HepG2 (cell line): ENCODE data around the gene CRIP1. TPM values are rescaled to one million over a fixed set of nuclear protein-coding genes. Genes with fewer than 3 reads are reported as not detected.

ENCODE experiments used
- FOXC1 ChIP-seq: sonication (generic); formaldehyde crosslinking; IDR thresholded peaks from 2 replicates; pipeline ENCODE4 v1.8.0; 2022; ENCODE audit warnings: mild to moderate bottlenecking, missing genetic modification reagents, borderline replicate concordance
- HOXA3 ChIP-seq: sonication (generic); formaldehyde crosslinking; IDR thresholded peaks from 2 replicates; pipeline ENCODE4 v1.5.0; 2020; ENCODE audit warnings: missing genetic modification reagents
- NCOA5 ChIP-seq: sonication (generic); formaldehyde crosslinking; IDR thresholded peaks from 2 replicates; pipeline ENCODE4 v1.4.0; 2020; ENCODE audit warnings: missing genetic modification reagents
- ZBTB3 ChIP-seq: sonication (generic); formaldehyde crosslinking; IDR thresholded peaks from 2 replicates; pipeline ENCODE4 v1.4.0; 2020; ENCODE audit warnings: low read depth, mild to moderate bottlenecking, moderate library complexity, missing genetic modification reagents, borderline replicate concordance
- ZKSCAN5 ChIP-seq: sonication (generic); formaldehyde crosslinking; IDR thresholded peaks from 2 replicates; pipeline ENCODE4 v1.5.1; 2020; ENCODE audit warnings: mild to moderate bottlenecking, missing genetic modification reagents
- ZNF430 ChIP-seq: sonication (generic); formaldehyde crosslinking; IDR thresholded peaks from 2 replicates; pipeline ENCODE4 v1.9.0; 2021; ENCODE audit warnings: mild to moderate bottlenecking, missing genetic modification reagents
- ZSCAN20 ChIP-seq: sonication (generic); formaldehyde crosslinking; IDR thresholded peaks from 2 replicates; pipeline ENCODE4 v1.4.0; 2020; ENCODE audit warnings: missing genetic modification reagents, mild to moderate bottlenecking, borderline replicate concordance
- polyA plus RNA-seq, 8 experiments: library from polyadenylated mRNA; depleted of rRNA in 3 of 8; stranded (reverse) in 7 of 8; unstranded in 1 of 8; fragments of >200 nt; fragmentation: Illumina TruSeq in 4 of 8; extraction: Trizol in 4 of 8; gene quantifications; 2 replicates each; pipeline versions ENCODE4 v1.2.1 to v1.2.3, GENCODE V29; 2011 to 2016; ENCODE audit warnings: low read depth in 4 of 8, missing spikeins in 1 of 8, mixed read lengths in 1 of 8; ENCODE audit not compliant: insufficient read depth in 1 of 8
- total RNA-seq, 5 experiments: library from RNA; depleted of rRNA; stranded (reverse); fragments of >200 nt; fragmentation: Illumina TruSeq; extraction: Trizol; gene quantifications; 2 replicates each; pipeline ENCODE4 v1.2.3, GENCODE V29; 2016; ENCODE audit warnings: low read depth in 1 of 5
- TF ChIP-seq, protein P1 (sequence below): sonication (generic); formaldehyde crosslinking; IDR thresholded peaks from 2 replicates; pipeline ENCODE4 v1.4.0; 2020; ENCODE audit warnings: missing genetic modification reagents, borderline replicate concordance
- TF ChIP-seq, protein P2 (sequence below): sonication (generic); formaldehyde crosslinking; IDR thresholded peaks from 2 replicates; pipeline ENCODE4 v1.9.0; 2021; ENCODE audit warnings: missing genetic modification reagents, mild to moderate bottlenecking, borderline replicate concordance
- TF ChIP-seq, protein P3 (sequence below): sonication (generic); formaldehyde crosslinking; IDR thresholded peaks from 2 replicates; pipeline ENCODE4 v1.5.1; 2020; ENCODE audit warnings: missing genetic modification reagents, mild to moderate bottlenecking, borderline replicate concordance
- TF ChIP-seq, protein P4 (sequence below): sonication (generic); formaldehyde crosslinking; IDR thresholded peaks from 2 replicates; pipeline ENCODE4 v1.4.0; 2020; ENCODE audit warnings: missing genetic modification reagents
- TF ChIP-seq, protein P5 (sequence below), 2 experiments: sonication (generic) in 1 of 2; formaldehyde crosslinking in 1 of 2; IDR thresholded peaks; 2 replicates each; pipeline versions ENCODE4 v1.4.0 to v1.6.1; 2016 to 2020; ENCODE audit warnings: borderline replicate concordance in 1 of 2, low read depth in 1 of 2, mild to moderate bottlenecking in 1 of 2, missing genetic modification reagents in 1 of 2
- TF ChIP-seq, protein P6 (sequence below): IDR thresholded peaks from 2 replicates; pipeline ENCODE4 v1.6.1; 2018; ENCODE audit warnings: missing genetic modification reagents

Gene CRIP1
- total and polyA plus RNA-seq, 2 of the 13 experiments (the other 11 are each of a cell fraction or from before 2014, with no cell fraction given): 53.9 to 59.5 TPM

DNA sequence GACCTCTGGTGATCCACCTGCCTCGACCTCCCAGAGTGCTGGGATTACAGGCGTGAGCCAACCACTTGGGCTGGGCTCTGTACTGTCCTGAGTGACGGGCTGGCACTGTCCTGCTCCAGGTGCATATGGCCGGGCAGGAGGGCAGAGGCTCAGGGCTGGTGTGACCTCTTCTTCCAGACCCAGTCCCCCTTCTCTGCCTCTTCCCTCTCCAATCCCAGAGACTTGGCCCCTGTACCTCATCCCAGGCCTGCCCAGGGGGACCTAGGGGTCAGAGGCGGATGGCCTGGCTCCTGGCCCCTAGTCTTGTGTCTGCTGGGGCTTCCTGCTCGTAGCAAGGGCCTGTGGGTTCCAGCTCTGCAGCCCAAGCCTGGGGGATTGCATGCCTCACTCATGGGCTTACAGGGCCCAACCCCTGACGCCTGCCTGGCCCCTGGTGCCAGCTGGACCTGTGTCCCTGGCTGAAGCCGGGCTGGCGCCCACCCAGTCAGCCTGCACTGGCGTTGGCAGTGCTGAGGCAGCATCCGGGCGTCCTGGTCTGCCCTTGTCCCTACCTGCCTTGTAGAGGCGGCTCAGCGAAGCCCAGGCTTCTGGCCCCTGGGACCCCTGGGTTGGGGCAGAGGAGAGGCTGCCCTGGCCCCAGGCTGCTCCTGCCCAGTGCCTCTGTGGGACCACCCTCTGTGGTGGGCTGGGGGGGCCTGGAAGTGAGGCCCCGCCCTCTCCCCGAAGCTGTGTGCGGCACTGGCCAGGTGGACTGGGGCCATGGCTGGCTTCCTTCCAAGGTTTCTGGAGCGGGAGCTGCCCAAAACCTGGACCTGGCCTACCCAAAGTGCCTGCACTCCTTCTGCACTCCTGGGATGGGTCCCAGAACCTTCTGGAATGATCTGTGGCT, 8.7 kb downstream of the CRIP1 start (continued):
- TF ChIP-seq, protein P1, sequence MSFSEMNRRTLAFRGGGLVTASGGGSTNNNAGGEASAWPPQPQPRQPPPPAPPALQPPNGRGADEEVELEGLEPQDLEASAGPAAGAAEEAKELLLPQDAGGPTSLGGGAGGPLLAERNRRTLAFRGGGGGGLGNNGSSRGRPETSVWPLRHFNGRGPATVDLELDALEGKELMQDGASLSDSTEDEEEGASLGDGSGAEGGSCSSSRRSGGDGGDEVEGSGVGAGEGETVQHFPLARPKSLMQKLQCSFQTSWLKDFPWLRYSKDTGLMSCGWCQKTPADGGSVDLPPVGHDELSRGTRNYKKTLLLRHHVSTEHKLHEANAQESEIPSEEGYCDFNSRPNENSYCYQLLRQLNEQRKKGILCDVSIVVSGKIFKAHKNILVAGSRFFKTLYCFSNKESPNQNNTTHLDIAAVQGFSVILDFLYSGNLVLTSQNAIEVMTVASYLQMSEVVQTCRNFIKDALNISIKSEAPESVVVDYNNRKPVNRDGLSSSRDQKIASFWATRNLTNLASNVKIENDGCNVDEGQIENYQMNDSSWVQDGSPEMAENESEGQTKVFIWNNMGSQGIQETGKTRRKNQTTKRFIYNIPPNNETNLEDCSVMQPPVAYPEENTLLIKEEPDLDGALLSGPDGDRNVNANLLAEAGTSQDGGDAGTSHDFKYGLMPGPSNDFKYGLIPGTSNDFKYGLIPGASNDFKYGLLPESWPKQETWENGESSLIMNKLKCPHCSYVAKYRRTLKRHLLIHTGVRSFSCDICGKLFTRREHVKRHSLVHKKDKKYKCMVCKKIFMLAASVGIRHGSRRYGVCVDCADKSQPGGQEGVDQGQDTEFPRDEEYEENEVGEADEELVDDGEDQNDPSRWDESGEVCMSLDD (CRISPR knock-in tag): 0 out of 2 replicates have a peak, but pooled peaks have one; percentile 61
- TF ChIP-seq, protein P2, sequence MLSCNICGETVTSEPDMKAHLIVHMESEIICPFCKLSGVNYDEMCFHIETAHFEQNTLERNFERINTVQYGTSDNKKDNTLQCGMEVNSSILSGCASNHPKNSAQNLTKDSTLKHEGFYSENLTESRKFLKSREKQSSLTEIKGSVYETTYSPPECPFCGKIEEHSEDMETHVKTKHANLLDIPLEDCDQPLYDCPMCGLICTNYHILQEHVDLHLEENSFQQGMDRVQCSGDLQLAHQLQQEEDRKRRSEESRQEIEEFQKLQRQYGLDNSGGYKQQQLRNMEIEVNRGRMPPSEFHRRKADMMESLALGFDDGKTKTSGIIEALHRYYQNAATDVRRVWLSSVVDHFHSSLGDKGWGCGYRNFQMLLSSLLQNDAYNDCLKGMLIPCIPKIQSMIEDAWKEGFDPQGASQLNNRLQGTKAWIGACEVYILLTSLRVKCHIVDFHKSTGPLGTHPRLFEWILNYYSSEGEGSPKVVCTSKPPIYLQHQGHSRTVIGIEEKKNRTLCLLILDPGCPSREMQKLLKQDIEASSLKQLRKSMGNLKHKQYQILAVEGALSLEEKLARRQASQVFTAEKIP (CRISPR knock-in tag): no peak
- TF ChIP-seq ZSCAN20 (CRISPR knock-in tag) (peak; percentile 53; the same call in 1 of the 2 replicates), NCOA5 (CRISPR knock-in tag) (no peak), ZKSCAN5 (CRISPR knock-in tag) (peak; percentile 41; the same call in 1 of the 2 replicates), ZBTB3 (no peak), HOXA3 (no peak; the same call in 1 of the 2 replicates), FOXC1 (CRISPR knock-in tag) (no peak), ZNF430 (CRISPR knock-in tag) (no peak)
- TF ChIP-seq, protein P3, sequence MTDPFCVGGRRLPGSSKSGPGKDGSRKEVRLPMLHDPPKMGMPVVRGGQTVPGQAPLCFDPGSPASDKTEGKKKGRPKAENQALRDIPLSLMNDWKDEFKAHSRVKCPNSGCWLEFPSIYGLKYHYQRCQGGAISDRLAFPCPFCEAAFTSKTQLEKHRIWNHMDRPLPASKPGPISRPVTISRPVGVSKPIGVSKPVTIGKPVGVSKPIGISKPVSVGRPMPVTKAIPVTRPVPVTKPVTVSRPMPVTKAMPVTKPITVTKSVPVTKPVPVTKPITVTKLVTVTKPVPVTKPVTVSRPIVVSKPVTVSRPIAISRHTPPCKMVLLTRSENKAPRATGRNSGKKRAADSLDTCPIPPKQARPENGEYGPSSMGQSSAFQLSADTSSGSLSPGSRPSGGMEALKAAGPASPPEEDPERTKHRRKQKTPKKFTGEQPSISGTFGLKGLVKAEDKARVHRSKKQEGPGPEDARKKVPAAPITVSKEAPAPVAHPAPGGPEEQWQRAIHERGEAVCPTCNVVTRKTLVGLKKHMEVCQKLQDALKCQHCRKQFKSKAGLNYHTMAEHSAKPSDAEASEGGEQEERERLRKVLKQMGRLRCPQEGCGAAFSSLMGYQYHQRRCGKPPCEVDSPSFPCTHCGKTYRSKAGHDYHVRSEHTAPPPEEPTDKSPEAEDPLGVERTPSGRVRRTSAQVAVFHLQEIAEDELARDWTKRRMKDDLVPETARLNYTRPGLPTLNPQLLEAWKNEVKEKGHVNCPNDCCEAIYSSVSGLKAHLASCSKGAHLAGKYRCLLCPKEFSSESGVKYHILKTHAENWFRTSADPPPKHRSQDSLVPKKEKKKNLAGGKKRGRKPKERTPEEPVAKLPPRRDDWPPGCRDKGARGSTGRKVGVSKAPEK (CRISPR knock-in tag): 0 out of 2 replicates have a peak, but pooled peaks have one; percentile 49
- TF ChIP-seq, protein P4, sequence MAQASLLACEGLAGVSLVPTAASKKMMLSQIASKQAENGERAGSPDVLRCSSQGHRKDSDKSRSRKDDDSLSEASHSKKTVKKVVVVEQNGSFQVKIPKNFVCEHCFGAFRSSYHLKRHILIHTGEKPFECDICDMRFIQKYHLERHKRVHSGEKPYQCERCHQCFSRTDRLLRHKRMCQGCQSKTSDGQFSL (CRISPR knock-in tag): no peak
- TF ChIP-seq, protein P5, sequence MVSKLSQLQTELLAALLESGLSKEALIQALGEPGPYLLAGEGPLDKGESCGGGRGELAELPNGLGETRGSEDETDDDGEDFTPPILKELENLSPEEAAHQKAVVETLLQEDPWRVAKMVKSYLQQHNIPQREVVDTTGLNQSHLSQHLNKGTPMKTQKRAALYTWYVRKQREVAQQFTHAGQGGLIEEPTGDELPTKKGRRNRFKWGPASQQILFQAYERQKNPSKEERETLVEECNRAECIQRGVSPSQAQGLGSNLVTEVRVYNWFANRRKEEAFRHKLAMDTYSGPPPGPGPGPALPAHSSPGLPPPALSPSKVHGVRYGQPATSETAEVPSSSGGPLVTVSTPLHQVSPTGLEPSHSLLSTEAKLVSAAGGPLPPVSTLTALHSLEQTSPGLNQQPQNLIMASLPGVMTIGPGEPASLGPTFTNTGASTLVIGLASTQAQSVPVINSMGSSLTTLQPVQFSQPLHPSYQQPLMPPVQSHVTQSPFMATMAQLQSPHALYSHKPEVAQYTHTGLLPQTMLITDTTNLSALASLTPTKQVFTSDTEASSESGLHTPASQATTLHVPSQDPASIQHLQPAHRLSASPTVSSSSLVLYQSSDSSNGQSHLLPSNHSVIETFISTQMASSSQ (IDR thresholded peaks at IDR 0.05; ENCODE audit: low read depth): no peak
- TF ChIP-seq, protein P5 (CRISPR knock-in tag; IDR thresholded peaks at IDR 0.05; ENCODE audit: borderline replicate concordance): no peak
- TF ChIP-seq, protein P6, sequence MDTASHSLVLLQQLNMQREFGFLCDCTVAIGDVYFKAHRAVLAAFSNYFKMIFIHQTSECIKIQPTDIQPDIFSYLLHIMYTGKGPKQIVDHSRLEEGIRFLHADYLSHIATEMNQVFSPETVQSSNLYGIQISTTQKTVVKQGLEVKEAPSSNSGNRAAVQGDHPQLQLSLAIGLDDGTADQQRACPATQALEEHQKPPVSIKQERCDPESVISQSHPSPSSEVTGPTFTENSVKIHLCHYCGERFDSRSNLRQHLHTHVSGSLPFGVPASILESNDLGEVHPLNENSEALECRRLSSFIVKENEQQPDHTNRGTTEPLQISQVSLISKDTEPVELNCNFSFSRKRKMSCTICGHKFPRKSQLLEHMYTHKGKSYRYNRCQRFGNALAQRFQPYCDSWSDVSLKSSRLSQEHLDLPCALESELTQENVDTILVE (CRISPR knock-in tag): no peak
